Keratinocyte (primary cell): ENCODE data around the gene DPH1.

ENCODE experiments used
- CTCF ChIP-seq, 3 experiments: IDR thresholded peaks in 1 of 3; conservative IDR thresholded peaks in 1 of 3; optimal IDR thresholded peaks in 1 of 3; 2 replicates in 2 of 3; 3 replicates in 1 of 3; pipeline versions ENCODE3 to v1.5.1; 2011; ENCODE audit warnings: low read length in 3 of 3, mild to moderate bottlenecking in 3 of 3, moderate library complexity in 2 of 3, control low read depth in 1 of 3, inconsistent platforms in 1 of 3; ENCODE audit not compliant: insufficient read depth in 2 of 3; ENCODE audit errors: extremely low read depth in 1 of 3
- EZH2 ChIP-seq: IDR thresholded peaks from one replicate; pipeline ENCODE4 v1.6.1; 2012; ENCODE audit warnings: inconsistent platforms, mild to moderate bottlenecking, low read length, moderate library complexity

- TF ChIP-seq CTCF (optimal IDR thresholded peaks at IDR 0.05 in 1 of 3, IDR thresholded peaks at IDR 0.05 in 1 of 3, conservative IDR thresholded peaks at IDR 0.05 in 1 of 3; ENCODE audit: extremely low read depth in 1 of 3, insufficient read depth in 2 of 3, low read length in 3 of 3) (no peak), EZH2 (no peak)
These were observed 41.7 kb downstream of the DPH1 start for GRCh38 chr17:2071455-2072281.
